Testis (tissue), 2 donors: Measurements from ENCODE around the gene TIGD3.

ENCODE experiments used
- CTCF ChIP-seq, 3 experiments: fragments of 450-650 bp in 2 of 3; fragments of 200-600 bp in 1 of 3; sonication (generic) in 1 of 3; IDR thresholded peaks; one replicate each; pipeline ENCODE4 v1.5.1; 2016 to 2019; ENCODE audit warnings: antibody characterized with exemption in 3 of 3, mild to moderate bottlenecking in 2 of 3, moderate library complexity in 1 of 3
- POLR2A ChIP-seq: fragments of 450-650 bp; IDR thresholded peaks from one replicate; pipeline ENCODE4 v1.6.1; 2017; ENCODE audit warnings: antibody characterized with exemption, mild to moderate bottlenecking, moderate library complexity

GRCh38 chr11:65309006-65309405 lies 45.5 kb upstream of the TIGD3 start:
- TF ChIP-seq POLR2A (no peak), CTCF (IDR thresholded peaks at IDR 0.05) (no peak)
